Nephron progenitor cell (in vitro differentiated cells): Measurements from ENCODE around the gene CCDC85A.

Source experiments
- DNase-seq: peaks from one replicate; pipeline ENCODE4 v3.0.0; 2021
- H3K27ac Mint-ChIP-seq: 2 replicates; pipeline ENCODE4 v1.8.0; 2021; ENCODE audit warnings: mild to moderate bottlenecking, moderate library complexity, mixed read lengths
- H3K27me3 Mint-ChIP-seq: 2 replicates; pipeline ENCODE4 v1.8.0; 2021; ENCODE audit warnings: mild to moderate bottlenecking, low read depth, mixed read lengths; ENCODE audit not compliant: poor library complexity
- H3K36me3 Mint-ChIP-seq: 2 replicates; pipeline ENCODE4 v1.8.0; 2021; ENCODE audit warnings: low read depth, mixed read lengths
- H3K4me1 Mint-ChIP-seq: 2 replicates; pipeline ENCODE4 v1.8.0; 2021; ENCODE audit warnings: mixed read lengths
- H3K4me3 Mint-ChIP-seq: 2 replicates; pipeline ENCODE4 v1.8.0; 2021; ENCODE audit warnings: mild to moderate bottlenecking, moderate library complexity, mixed read lengths
- H3K9me3 Mint-ChIP-seq: 2 replicates; pipeline ENCODE4 v1.8.0; 2021; ENCODE audit warnings: mild to moderate bottlenecking, moderate library complexity, mixed read lengths
- CTCF ChIP-seq: fragments of 200-600 bp; sonication (generic); IDR thresholded peaks from 2 replicates; pipeline ENCODE4 v1.5.0; 2021; ENCODE audit warnings: antibody characterized with exemption

Gene CCDC85A

GRCh38 chr2:56369316-56369715, 185.5 kb downstream of the CCDC85A start:
- no peaks in the 10 kb centered on the region for H3K27me3 Mint-ChIP-seq
- no peaks in the 10 kb centered on the region for H3K9me3 Mint-ChIP-seq
- H3K36me3 Mint-ChIP-seq, result no peaks in the 10 kb centered on the region
- TF ChIP-seq CTCF, result no peak
- DNase-seq, result no peak
- no peak overlapping the region for H3K27ac Mint-ChIP-seq
- no peaks in the 10 kb centered on the region for H3K4me1 Mint-ChIP-seq
- H3K4me3 Mint-ChIP-seq, result no peak overlapping the region

- no peak for TF ChIP-seq CTCF
- DNase-seq, result no peak
- Mint-ChIP-seq H3K36me3 (no peaks in the 10 kb centered on the region), H3K27ac (no peak overlapping the region), H3K9me3 (no peaks in the 10 kb centered on the region), H3K4me3 (no peak overlapping the region), H3K27me3 (no peaks in the 10 kb centered on the region), H3K4me1 (no peaks in the 10 kb centered on the region)
Measured at GRCh38 chr2:56372071-56372656, 188.4 kb downstream of the CCDC85A start.

GRCh38 chr2:56375251-56375650, 191.5 kb downstream of the CCDC85A start:
- Mint-ChIP-seq H3K4me3 (no peak overlapping the region), H3K9me3 (no peaks in the 10 kb centered on the region), H3K27ac (no peak overlapping the region), H3K27me3 (no peaks in the 10 kb centered on the region), H3K4me1 (no peaks in the 10 kb centered on the region), H3K36me3 (no peaks in the 10 kb centered on the region)
- no peak for DNase-seq
- no peak for TF ChIP-seq CTCF

- Mint-ChIP-seq H3K27ac (no peak overlapping the region), H3K36me3 (no peaks in the 10 kb centered on the region), H3K4me1 (no peaks in the 10 kb centered on the region), H3K9me3 (no peaks in the 10 kb centered on the region), H3K4me3 (no peak overlapping the region), H3K27me3 (no peaks in the 10 kb centered on the region)
- no peak for DNase-seq
- TF ChIP-seq CTCF, result no peak
Measured at GRCh38 chr2:56376699-56377665, 193.2 kb downstream of the CCDC85A start.

- no peak overlapping the region for H3K4me3 Mint-ChIP-seq
- no peaks in the 10 kb centered on the region for H3K36me3 Mint-ChIP-seq
- no peaks in the 10 kb centered on the region for H3K27me3 Mint-ChIP-seq
- no peaks in the 10 kb centered on the region for H3K4me1 Mint-ChIP-seq
- no peak for DNase-seq
- no peak for TF ChIP-seq CTCF
- H3K27ac Mint-ChIP-seq, result no peak overlapping the region
- no peaks in the 10 kb centered on the region for H3K9me3 Mint-ChIP-seq
Measured at GRCh38 chr2:56379066-56379465, 195.3 kb downstream of the CCDC85A start.
